H1 (cell line): ENCODE results near the gene CMIP.

ENCODE experiments used
- ATF3 ChIP-seq: IDR thresholded peaks from 2 replicates; pipeline ENCODE4 v1.6.1; 2011; ENCODE audit warnings: low read depth, mild to moderate bottlenecking, low read length; ENCODE audit not compliant: insufficient read depth
- CEBPB ChIP-seq: IDR thresholded peaks from 2 replicates; pipeline ENCODE4 v1.6.1; 2012; ENCODE audit warnings: low read depth, low read length
- CTCF ChIP-seq, 3 experiments: IDR thresholded peaks; 1 replicate in 2 of 3; 2 replicates in 1 of 3; pipeline versions ENCODE4 v1.5.1 to v1.6.1; 2011; ENCODE audit warnings: low read length in 3 of 3, mild to moderate bottlenecking in 3 of 3, inconsistent platforms in 2 of 3, low read depth in 1 of 3, moderate library complexity in 1 of 3; ENCODE audit not compliant: insufficient read depth in 1 of 3; ENCODE audit errors: control extremely low read depth in 1 of 3
- EZH2 ChIP-seq: fragments of 200-600 bp; sonication (generic); IDR thresholded peaks from 2 replicates; pipeline ENCODE4 v1.7.1; 2012; ENCODE audit warnings: low read depth, mild to moderate bottlenecking, moderate library complexity, low read length, inconsistent platforms; ENCODE audit not compliant: severe bottlenecking
- FOSL1 ChIP-seq: IDR thresholded peaks from 2 replicates; pipeline ENCODE4 v1.6.1; 2011; ENCODE audit warnings: mild to moderate bottlenecking, low read depth, low read length, moderate library complexity; ENCODE audit not compliant: insufficient read depth
- HDAC2 ChIP-seq, 2 experiments: fragments of 300-600 bp in 1 of 2; sonication (generic) in 1 of 2; IDR thresholded peaks; 2 replicates each; pipeline ENCODE4 v1.6.1; 2011 to 2012; ENCODE audit warnings: low read depth in 2 of 2, low read length in 2 of 2, mild to moderate bottlenecking in 2 of 2, moderate library complexity in 2 of 2, borderline replicate concordance in 1 of 2, inconsistent platforms in 1 of 2
- MAFK ChIP-seq: IDR thresholded peaks from 2 replicates; pipeline ENCODE4 v1.6.1; 2012; ENCODE audit warnings: low read depth, mild to moderate bottlenecking, improper control_type of control experiment, low read length
- NRF1 ChIP-seq: IDR thresholded peaks from 2 replicates; pipeline ENCODE4 v1.6.1; 2011; ENCODE audit warnings: mild to moderate bottlenecking, low read depth, low read length, improper control_type of control experiment
- POLR2A ChIP-seq, 2 experiments: IDR thresholded peaks; 1 replicate in 1 of 2; 2 replicates in 1 of 2; pipeline ENCODE4 v1.6.1; 2011; ENCODE audit warnings: low read depth in 2 of 2, low read length in 2 of 2, mild to moderate bottlenecking in 2 of 2; ENCODE audit errors: control extremely low read depth in 1 of 2
- POLR2AphosphoS5 ChIP-seq: IDR thresholded peaks from 2 replicates; pipeline ENCODE4 v1.6.1; 2011; ENCODE audit warnings: low read depth, low read length
- RAD21 ChIP-seq, 2 experiments: IDR thresholded peaks in 1 of 2; conservative IDR thresholded peaks in 1 of 2; 2 replicates each; pipeline ENCODE4 v1.6.1; 2011; ENCODE audit warnings: low read depth in 2 of 2, low read length in 2 of 2, improper control_type of control experiment in 1 of 2, inconsistent platforms in 1 of 2, mild to moderate bottlenecking in 1 of 2, moderate library complexity in 1 of 2
- RBBP5 ChIP-seq: IDR thresholded peaks from 2 replicates; pipeline ENCODE4 v1.7.1; 2012; ENCODE audit warnings: low read depth, mild to moderate bottlenecking, inconsistent platforms, low read length, moderate library complexity, borderline replicate concordance
- RNF2 ChIP-seq: fragments of 200-900, 300-1000 bp; sonication (generic); IDR thresholded peaks from 2 replicates; pipeline ENCODE4 v1.7.1; 2016; ENCODE audit warnings: borderline replicate concordance, low read depth, mild to moderate bottlenecking, antibody characterized with exemption, low read length; ENCODE audit not compliant: poor library complexity, severe bottlenecking; ENCODE audit errors: missing control alignments
- SP1 ChIP-seq: IDR thresholded peaks from 2 replicates; pipeline ENCODE4 v1.6.1; 2011; ENCODE audit warnings: low read depth, low read length

GRCh38 chr16:81620029-81620428 is 175.4 kb downstream of the CMIP start:
- TF ChIP-seq EZH2 (no peak), POLR2A (IDR thresholded peaks at IDR 0.05; ENCODE audit: control extremely low read depth in 1 of 2, low read depth in 2 of 2, low read length in 2 of 2) (no peak), HDAC2 (IDR thresholded peaks at IDR 0.05; ENCODE audit: borderline replicate concordance in 1 of 2, low read depth in 2 of 2, low read length in 2 of 2) (no peak), NRF1 (no peak), CTCF (IDR thresholded peaks at IDR 0.05; ENCODE audit: control extremely low read depth in 1 of 3, insufficient read depth in 1 of 3, low read depth in 1 of 3, low read length in 3 of 3) (no peak), ATF3 (no peak), RBBP5 (no peak), POLR2AphosphoS5 (no peak), CEBPB (no peak), RNF2 (no peak), RAD21 (IDR thresholded peaks at IDR 0.05 in 1 of 2, conservative IDR thresholded peaks at IDR 0.05 in 1 of 2; ENCODE audit: low read depth in 2 of 2, low read length in 2 of 2) (no peak), FOSL1 (no peak), MAFK (no peak), SP1 (no peak)
